OCI-LY3 (cell line): ENCODE data around the gene UBQLN3.

ENCODE experiments used
- CTCF ChIP-seq: fragments of 200-600, 300-600 bp; sonication (generic); IDR thresholded peaks from 2 replicates; pipeline ENCODE4 v1.5.1; 2014; ENCODE audit warnings: antibody characterized with exemption, low read length, low read depth
- EZH2phosphoT487 ChIP-seq: fragments of 200-600 bp; shearing (Covaris generic); IDR thresholded peaks from 2 replicates; pipeline ENCODE4 v1.6.1; 2018; ENCODE audit warnings: antibody characterized with exemption, mixed run types, low read depth

DNA sequence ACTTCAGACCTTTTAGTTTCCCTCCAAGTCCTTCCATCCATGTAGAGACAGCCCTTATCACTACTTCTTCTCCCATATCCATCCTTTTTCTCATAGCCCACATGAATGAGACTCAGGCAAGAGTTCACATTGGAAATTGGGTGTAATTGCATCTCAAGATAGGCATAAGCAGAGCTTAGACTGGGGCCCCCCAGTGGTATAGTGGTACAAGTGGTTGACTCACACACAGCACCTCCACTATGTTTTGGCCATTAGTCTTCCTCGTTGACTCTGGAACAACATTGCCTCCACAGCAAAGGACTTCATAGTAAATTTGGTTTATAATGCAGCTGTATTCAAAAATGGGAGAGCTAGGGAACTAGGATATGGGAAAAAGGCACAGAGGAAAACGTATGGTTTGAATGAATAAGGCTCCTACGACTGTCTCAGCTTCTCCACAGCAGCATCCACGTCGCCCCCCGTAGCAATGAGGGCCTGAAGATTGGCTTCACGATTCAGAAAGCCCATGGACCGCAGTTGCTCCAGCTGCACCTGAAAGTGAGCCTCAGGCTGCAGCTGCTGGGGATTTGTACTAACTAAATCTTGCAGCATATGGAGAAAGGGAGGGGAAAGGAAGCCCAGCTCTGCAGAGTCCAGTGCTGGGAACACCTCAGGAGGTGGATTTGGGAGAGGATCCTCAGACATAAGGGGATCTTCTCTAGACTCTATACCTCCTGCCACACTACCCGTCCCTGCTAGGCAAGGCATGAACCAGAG, 2.4 kb downstream of the UBQLN3 start:
- no peak for TF ChIP-seq CTCF
- TF ChIP-seq EZH2phosphoT487, result no peak
